ENCODE measurements around the gene BATF. TPM values are rescaled to one million over a fixed set of nuclear protein-coding genes. Genes with fewer than 3 reads are reported as not detected.

The BATF gene
- 0.69 TPM for total RNA-seq (2021; ENCODE audit: unreplicated experiment)
- polyA plus RNA-seq (2012): not detected in 2 replicates
- Bru-seq, nascent RNA: not detected
- not detected for BruChase-seq, experiment 1, labeled RNA remaining after a 6-hour chase
- not detected for BruChase-seq, experiment 2, labeled RNA remaining after a 2-hour chase
- long read RNA-seq: 0 reads

DNA sequence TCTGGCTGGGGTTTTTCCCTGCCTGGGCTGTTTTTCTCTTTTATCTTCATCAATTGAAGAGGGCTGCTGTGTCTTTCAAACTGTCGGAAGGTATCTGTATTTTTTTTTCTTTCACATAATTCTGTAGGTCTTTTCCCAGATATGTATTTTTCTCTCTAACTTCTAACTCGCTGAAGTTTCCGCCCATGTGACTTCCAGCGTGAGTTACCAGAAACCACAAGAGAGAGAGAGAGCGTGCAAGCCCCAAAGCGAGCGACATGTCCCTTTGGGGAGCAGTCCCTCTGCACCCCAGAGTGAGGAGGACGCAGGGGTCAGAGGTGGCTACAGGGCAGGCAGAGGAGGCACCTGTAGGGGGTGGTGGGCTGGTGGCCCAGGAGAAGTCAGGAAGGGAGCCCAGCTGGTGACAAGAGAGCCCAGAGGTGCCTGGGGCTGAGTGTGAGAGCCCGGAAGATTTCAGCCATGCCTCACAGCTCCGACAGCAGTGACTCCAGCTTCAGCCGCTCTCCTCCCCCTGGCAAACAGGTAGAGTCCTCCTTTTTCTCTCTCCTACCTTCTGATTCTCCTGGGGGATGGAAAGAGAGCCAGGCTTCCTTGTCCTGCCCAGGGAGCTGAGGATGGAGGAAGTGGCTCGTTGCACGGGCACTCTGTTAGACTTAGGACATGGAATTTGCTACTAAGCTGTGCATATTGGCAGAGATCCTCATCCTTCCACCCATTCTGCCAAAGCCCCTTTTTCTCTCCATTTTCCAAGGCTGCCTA is at the start of gene BATF:
TSS of gene BATF (plus strand) at position 246 of the 759 bp plus-strand sequence. CDS start at position 460, 214 bp downstream.
- ChIA-PET CTCF (no interaction called here), RAD21 (ENCODE audit: low non-redundant PET in 1 of 2, low total read pairs in 2 of 2, uncharacterized antibody in 2 of 2, unreplicated experiment in 2 of 2) (no interaction called here), POLR2A (no interaction called here)
- H2AFZ ChIP-seq (ENCODE audit: low read depth, low read length, poor library complexity, severe bottlenecking): no peak within 1 kb of the TSS
- ATAC-seq: no peak
- H3K9me3 ChIP-seq (ENCODE audit: control insufficient read depth in 1 of 2, insufficient read depth in 1 of 2, low read depth in 1 of 2, low read length in 2 of 2): no peaks in the 10 kb centered on the region
- TF ChIP-seq POLR2AphosphoS5 (IDR thresholded peaks at IDR 0.05; ENCODE audit: low read depth, low read length) (no peak), POLR2A (IDR thresholded peaks at IDR 0.05; ENCODE audit: borderline replicate concordance, extremely low read depth, insufficient read depth, insufficient read length) (no peak), CEBPB (IDR thresholded peaks at IDR 0.05; ENCODE audit: low read depth) (no peak), CBX3 (IDR thresholded peaks at IDR 0.05; ENCODE audit: low read depth) (no peak), SRF (IDR thresholded peaks at IDR 0.05; ENCODE audit: low read depth) (no peak), ATF3 (IDR thresholded peaks at IDR 0.05) (no peak), JUND (IDR thresholded peaks at IDR 0.05) (no peak), EGR1 (IDR thresholded peaks at IDR 0.05; ENCODE audit: low read depth) (no peak), EZH2 (IDR thresholded peaks at IDR 0.05) (no peak), TCF7L2 (IDR thresholded peaks at IDR 0.05; ENCODE audit: borderline replicate concordance, extremely low read depth, insufficient read depth, insufficient read length) (no peak), FOSL1 (IDR thresholded peaks at IDR 0.05; ENCODE audit: low read depth) (no peak), SP1 (IDR thresholded peaks at IDR 0.05; ENCODE audit: low read depth) (no peak), YY1 (IDR thresholded peaks at IDR 0.05; ENCODE audit: extremely low read depth, insufficient replicate concordance, low read depth, low read length) (no peak), ELF1 (IDR thresholded peaks at IDR 0.05; ENCODE audit: borderline replicate concordance, low read depth) (no peak), SIN3A (IDR thresholded peaks at IDR 0.05; ENCODE audit: low read depth) (no peak), ZFX (IDR thresholded peaks at IDR 0.05) (no peak), EZH2phosphoT487 (IDR thresholded peaks at IDR 0.05; ENCODE audit: borderline replicate concordance) (no peak)
- TF ChIP-seq, protein P1, sequence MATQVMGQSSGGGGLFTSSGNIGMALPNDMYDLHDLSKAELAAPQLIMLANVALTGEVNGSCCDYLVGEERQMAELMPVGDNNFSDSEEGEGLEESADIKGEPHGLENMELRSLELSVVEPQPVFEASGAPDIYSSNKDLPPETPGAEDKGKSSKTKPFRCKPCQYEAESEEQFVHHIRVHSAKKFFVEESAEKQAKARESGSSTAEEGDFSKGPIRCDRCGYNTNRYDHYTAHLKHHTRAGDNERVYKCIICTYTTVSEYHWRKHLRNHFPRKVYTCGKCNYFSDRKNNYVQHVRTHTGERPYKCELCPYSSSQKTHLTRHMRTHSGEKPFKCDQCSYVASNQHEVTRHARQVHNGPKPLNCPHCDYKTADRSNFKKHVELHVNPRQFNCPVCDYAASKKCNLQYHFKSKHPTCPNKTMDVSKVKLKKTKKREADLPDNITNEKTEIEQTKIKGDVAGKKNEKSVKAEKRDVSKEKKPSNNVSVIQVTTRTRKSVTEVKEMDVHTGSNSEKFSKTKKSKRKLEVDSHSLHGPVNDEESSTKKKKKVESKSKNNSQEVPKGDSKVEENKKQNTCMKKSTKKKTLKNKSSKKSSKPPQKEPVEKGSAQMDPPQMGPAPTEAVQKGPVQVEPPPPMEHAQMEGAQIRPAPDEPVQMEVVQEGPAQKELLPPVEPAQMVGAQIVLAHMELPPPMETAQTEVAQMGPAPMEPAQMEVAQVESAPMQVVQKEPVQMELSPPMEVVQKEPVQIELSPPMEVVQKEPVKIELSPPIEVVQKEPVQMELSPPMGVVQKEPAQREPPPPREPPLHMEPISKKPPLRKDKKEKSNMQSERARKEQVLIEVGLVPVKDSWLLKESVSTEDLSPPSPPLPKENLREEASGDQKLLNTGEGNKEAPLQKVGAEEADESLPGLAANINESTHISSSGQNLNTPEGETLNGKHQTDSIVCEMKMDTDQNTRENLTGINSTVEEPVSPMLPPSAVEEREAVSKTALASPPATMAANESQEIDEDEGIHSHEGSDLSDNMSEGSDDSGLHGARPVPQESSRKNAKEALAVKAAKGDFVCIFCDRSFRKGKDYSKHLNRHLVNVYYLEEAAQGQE (IDR thresholded peaks at IDR 0.05; ENCODE audit: low read depth): no peak
- TF ChIP-seq, protein P2, sequence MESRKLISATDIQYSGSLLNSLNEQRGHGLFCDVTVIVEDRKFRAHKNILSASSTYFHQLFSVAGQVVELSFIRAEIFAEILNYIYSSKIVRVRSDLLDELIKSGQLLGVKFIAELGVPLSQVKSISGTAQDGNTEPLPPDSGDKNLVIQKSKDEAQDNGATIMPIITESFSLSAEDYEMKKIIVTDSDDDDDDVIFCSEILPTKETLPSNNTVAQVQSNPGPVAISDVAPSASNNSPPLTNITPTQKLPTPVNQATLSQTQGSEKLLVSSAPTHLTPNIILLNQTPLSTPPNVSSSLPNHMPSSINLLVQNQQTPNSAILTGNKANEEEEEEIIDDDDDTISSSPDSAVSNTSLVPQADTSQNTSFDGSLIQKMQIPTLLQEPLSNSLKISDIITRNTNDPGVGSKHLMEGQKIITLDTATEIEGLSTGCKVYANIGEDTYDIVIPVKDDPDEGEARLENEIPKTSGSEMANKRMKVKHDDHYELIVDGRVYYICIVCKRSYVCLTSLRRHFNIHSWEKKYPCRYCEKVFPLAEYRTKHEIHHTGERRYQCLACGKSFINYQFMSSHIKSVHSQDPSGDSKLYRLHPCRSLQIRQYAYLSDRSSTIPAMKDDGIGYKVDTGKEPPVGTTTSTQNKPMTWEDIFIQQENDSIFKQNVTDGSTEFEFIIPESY (IDR thresholded peaks at IDR 0.05; ENCODE audit: extremely low read depth, insufficient replicate concordance, low read length): no peak
- TF ChIP-seq, protein P3, sequence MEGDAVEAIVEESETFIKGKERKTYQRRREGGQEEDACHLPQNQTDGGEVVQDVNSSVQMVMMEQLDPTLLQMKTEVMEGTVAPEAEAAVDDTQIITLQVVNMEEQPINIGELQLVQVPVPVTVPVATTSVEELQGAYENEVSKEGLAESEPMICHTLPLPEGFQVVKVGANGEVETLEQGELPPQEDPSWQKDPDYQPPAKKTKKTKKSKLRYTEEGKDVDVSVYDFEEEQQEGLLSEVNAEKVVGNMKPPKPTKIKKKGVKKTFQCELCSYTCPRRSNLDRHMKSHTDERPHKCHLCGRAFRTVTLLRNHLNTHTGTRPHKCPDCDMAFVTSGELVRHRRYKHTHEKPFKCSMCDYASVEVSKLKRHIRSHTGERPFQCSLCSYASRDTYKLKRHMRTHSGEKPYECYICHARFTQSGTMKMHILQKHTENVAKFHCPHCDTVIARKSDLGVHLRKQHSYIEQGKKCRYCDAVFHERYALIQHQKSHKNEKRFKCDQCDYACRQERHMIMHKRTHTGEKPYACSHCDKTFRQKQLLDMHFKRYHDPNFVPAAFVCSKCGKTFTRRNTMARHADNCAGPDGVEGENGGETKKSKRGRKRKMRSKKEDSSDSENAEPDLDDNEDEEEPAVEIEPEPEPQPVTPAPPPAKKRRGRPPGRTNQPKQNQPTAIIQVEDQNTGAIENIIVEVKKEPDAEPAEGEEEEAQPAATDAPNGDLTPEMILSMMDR (IDR thresholded peaks at IDR 0.05 in 2 of 3, conservative IDR thresholded peaks at IDR 0.05 in 1 of 3; ENCODE audit: borderline replicate concordance in 1 of 3, insufficient read depth in 1 of 3, low read depth in 2 of 3, low read length in 2 of 3): no peak
- no peaks in the 10 kb centered on the region for H3K79me2 ChIP-seq (ENCODE audit: insufficient read depth, low read length)
- no peaks in the 10 kb centered on the region for H4K20me1 ChIP-seq (ENCODE audit: insufficient read depth)
- H3K27me3 ChIP-seq (ENCODE audit: insufficient read depth, low read length): peaks cover 6% of the 10 kb centered on the region; the same call in 1 of the 2 replicates
- no peak for DNase-seq (ENCODE audit: low read depth, low spot score)
- no peak within 1 kb of the TSS for H3K9ac ChIP-seq (ENCODE audit: low read length)
- BruUV-seq (replicated peaks): no TSS peak
- intact Hi-C loops (cut with micrococcal nuclease): no loop called here
- H3K4me1 ChIP-seq (ENCODE audit: control insufficient read depth in 1 of 2, insufficient read depth in 2 of 2, low read length in 2 of 2): no peaks in the 10 kb centered on the region
- H3K9me2 ChIP-seq (ENCODE audit: insufficient read depth): no peaks in the 10 kb centered on the region
- H3K4me2 ChIP-seq (ENCODE audit: low read length): no peak within 1 kb of the TSS
- no peak within 1 kb of the TSS for H3K4me3 ChIP-seq (replicated peaks in 1 of 2; ENCODE audit: low read depth in 1 of 2, low read length in 2 of 2)
- H3K27ac ChIP-seq (ENCODE audit: low read depth, low read length): no peak within 1 kb of the TSS
- no peaks in the 10 kb centered on the region for H3K36me3 ChIP-seq (ENCODE audit: control insufficient read depth in 1 of 2, insufficient read depth in 2 of 2, low read length in 2 of 2)
